Nephron progenitor cell (in vitro differentiated cells): ENCODE data around the gene SERPINI2.
"Not testable (repeated sequence)": the region's sequence is repeated elsewhere in the genome, so short reads cannot be mapped to it uniquely, and the experiment has no call there.

Source experiments
- DNase-seq: peaks from one replicate; pipeline ENCODE4 v3.0.0; 2021
- H3K27ac Mint-ChIP-seq: 2 replicates; pipeline ENCODE4 v1.8.0; 2021; ENCODE audit warnings: mild to moderate bottlenecking, moderate library complexity, mixed read lengths
- H3K27me3 Mint-ChIP-seq: 2 replicates; pipeline ENCODE4 v1.8.0; 2021; ENCODE audit warnings: mild to moderate bottlenecking, low read depth, mixed read lengths; ENCODE audit not compliant: poor library complexity
- H3K36me3 Mint-ChIP-seq: 2 replicates; pipeline ENCODE4 v1.8.0; 2021; ENCODE audit warnings: low read depth, mixed read lengths
- H3K4me1 Mint-ChIP-seq: 2 replicates; pipeline ENCODE4 v1.8.0; 2021; ENCODE audit warnings: mixed read lengths
- H3K4me3 Mint-ChIP-seq: 2 replicates; pipeline ENCODE4 v1.8.0; 2021; ENCODE audit warnings: mild to moderate bottlenecking, moderate library complexity, mixed read lengths
- H3K9me3 Mint-ChIP-seq: 2 replicates; pipeline ENCODE4 v1.8.0; 2021; ENCODE audit warnings: mild to moderate bottlenecking, moderate library complexity, mixed read lengths
- CTCF ChIP-seq: fragments of 200-600 bp; sonication (generic); IDR thresholded peaks from 2 replicates; pipeline ENCODE4 v1.5.0; 2021; ENCODE audit warnings: antibody characterized with exemption

SERPINI2 gene

GRCh38 chr3:167450195-167450594 lies 23.6 kb downstream of the SERPINI2 start:
- no peak overlapping the region for H3K27ac Mint-ChIP-seq

GRCh38 chr3:167445491-167445890 lies 28.4 kb downstream of the SERPINI2 start:
- Mint-ChIP-seq H3K36me3 (no peaks in the 10 kb centered on the region), H3K27ac (no peak overlapping the region), H3K27me3 (no peaks in the 10 kb centered on the region), H3K9me3 (peaks cover 4% of the 10 kb centered on the region), H3K4me3 (no peak overlapping the region), H3K4me1 (peaks cover 2% of the 10 kb centered on the region)
- DNase-seq = no peak
- TF ChIP-seq CTCF = no peak

More at GRCh38 chr3:167450195-167450594, 23.6 kb downstream of the SERPINI2 start:
- DNase-seq = no peak
- H3K4me3 Mint-ChIP-seq = no peak overlapping the region
- H3K27me3 Mint-ChIP-seq = no peaks in the 10 kb centered on the region
- no peak for TF ChIP-seq CTCF
- H3K9me3 Mint-ChIP-seq = no peaks in the 10 kb centered on the region
- H3K36me3 Mint-ChIP-seq = no peaks in the 10 kb centered on the region
- H3K4me1 Mint-ChIP-seq = peaks cover 5% of the 10 kb centered on the region

- H3K27me3 Mint-ChIP-seq = peaks cover 3% of the 10 kb centered on the region
- no peaks in the 10 kb centered on the region for H3K36me3 Mint-ChIP-seq
- H3K4me1 Mint-ChIP-seq = no peaks in the 10 kb centered on the region
- DNase-seq = no peak
- H3K9me3 Mint-ChIP-seq = peaks cover 6% of the 10 kb centered on the region
- no peak overlapping the region for H3K27ac Mint-ChIP-seq
- no peak for TF ChIP-seq CTCF
- no peak overlapping the region for H3K4me3 Mint-ChIP-seq
Observed at GRCh38 chr3:167441256-167441655, 32.6 kb downstream of the SERPINI2 start.

- peaks cover 3% of the 10 kb centered on the region for H3K27me3 Mint-ChIP-seq
- TF ChIP-seq CTCF = no peak
- no peak overlapping the region for H3K4me3 Mint-ChIP-seq
- no peak for DNase-seq
- H3K4me1 Mint-ChIP-seq = no peaks in the 10 kb centered on the region
- no peak overlapping the region for H3K27ac Mint-ChIP-seq
- H3K9me3 Mint-ChIP-seq = peaks cover 6% of the 10 kb centered on the region
- no peaks in the 10 kb centered on the region for H3K36me3 Mint-ChIP-seq
Observed at GRCh38 chr3:167437428-167438139, 36.3 kb downstream of the SERPINI2 start.

- DNase-seq, H3K36me3 Mint-ChIP-seq, H3K4me1 Mint-ChIP-seq, H3K27me3 Mint-ChIP-seq, H3K9me3 Mint-ChIP-seq, H3K4me3 Mint-ChIP-seq, H3K27ac Mint-ChIP-seq: not testable (repeated sequence)
Observed at GRCh38 chr3:167426962-167427361, 46.9 kb downstream of the SERPINI2 start.

GRCh38 chr3:167422396-167422795 lies 51.4 kb downstream of the SERPINI2 start:
- not testable (repeated sequence) for DNase-seq, H3K4me3 Mint-ChIP-seq, H3K36me3 Mint-ChIP-seq, H3K27ac Mint-ChIP-seq, H3K4me1 Mint-ChIP-seq, H3K27me3 Mint-ChIP-seq, H3K9me3 Mint-ChIP-seq

- H3K36me3 Mint-ChIP-seq = no peaks in the 10 kb centered on the region
- no peak overlapping the region for H3K27ac Mint-ChIP-seq
- TF ChIP-seq CTCF = no peak
- no peaks in the 10 kb centered on the region for H3K9me3 Mint-ChIP-seq
- no peaks in the 10 kb centered on the region for H3K4me1 Mint-ChIP-seq
- no peak overlapping the region for H3K4me3 Mint-ChIP-seq
- no peak for DNase-seq
- no peaks in the 10 kb centered on the region for H3K27me3 Mint-ChIP-seq
Observed at GRCh38 chr3:167409611-167410010, 64.2 kb downstream of the SERPINI2 start.
